Sigmoid colon (tissue), 4 donors: ENCODE measurements around the gene PSMB7.

Source experiments
- CTCF ChIP-seq, 4 experiments: fragments of 450-650 bp in 3 of 4; fragments of 200-600 bp in 1 of 4; IDR thresholded peaks; one replicate each; pipeline ENCODE4 v1.5.1; 2016 to 2019; ENCODE audit warnings: antibody characterized with exemption in 4 of 4, mild to moderate bottlenecking in 3 of 4, moderate library complexity in 2 of 4
- EP300 ChIP-seq, 4 donors: sonication (generic); formaldehyde crosslinking; IDR thresholded peaks; one replicate each; pipeline ENCODE4 v1.6.1; 2017; ENCODE audit warnings: antibody characterized with exemption in 4 of 4

DNA sequence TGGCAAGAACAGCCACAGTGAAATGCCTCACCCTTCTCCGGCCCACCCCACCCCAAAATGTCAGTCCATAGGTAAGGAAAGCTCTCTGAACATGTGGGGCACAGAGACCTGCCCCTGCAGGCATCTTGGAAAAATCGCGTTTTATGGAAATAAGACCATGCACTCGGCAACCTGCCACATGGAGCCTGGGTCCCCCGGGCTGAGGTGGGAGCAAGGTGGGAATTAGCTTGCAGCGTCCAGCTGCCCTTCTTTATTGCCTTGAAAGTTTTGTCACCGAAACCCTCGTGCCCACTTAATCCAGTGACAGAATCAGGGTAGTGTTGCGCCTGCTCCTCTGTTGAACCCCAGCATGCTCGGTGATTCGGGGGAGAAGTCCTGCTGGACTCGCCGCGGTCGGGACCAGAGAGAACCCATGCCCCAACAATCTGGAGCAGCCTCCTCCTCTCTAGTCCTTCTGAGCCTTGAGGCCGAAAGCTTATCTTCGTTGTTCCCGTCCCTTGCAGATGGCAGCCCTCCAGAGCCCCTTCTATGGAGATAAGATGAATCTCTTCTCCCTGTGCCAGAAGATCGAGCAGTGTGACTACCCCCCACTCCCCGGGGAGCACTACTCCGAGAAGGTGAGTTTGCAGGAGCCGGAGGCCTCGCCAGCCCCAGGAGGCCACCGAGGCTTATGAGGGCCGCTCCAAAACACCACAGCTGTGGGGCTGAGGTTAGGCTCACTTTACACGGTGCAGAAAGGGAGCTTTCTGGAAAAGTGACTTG lies 67.9 kb downstream of the PSMB7 start:
- TF ChIP-seq CTCF (IDR thresholded peaks at IDR 0.05) (no peak), EP300 (IDR thresholded peaks at IDR 0.05) (no peak)
